ENCODE measurements around the gene ASB3.
"Not testable (repeated sequence)": the region's sequence is repeated elsewhere in the genome, so short reads cannot be mapped to it uniquely, and the experiment has no call there.

Gene ASB3

GRCh38 chr2:53739032-53739431 lies 47.7 kb downstream of the ASB3 start:
- no peak for DNase-seq (ENCODE audit: low spot score)

DNA sequence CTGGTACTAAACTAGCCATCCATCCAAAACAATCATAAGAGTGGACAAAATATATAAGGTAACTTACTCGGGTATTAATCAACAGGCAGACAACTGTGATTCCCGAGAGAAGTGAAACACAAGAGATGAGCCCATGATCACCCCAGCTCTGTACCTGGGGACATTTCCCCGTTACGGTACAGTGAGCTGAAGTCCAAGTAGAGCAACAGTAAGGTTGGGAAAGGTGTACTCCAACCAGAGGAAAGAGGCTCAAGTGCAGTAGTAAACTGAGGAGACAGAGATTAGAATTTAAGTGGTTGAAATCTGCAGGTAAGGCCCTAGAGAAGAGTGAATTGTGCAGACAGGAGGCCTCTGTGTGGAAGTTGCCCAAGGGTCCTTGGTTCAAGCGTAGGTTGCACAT lies 49.7 kb downstream of the ASB3 start:
- no peak for DNase-seq (ENCODE audit: low spot score)

- no peak for DNase-seq (ENCODE audit: low spot score)
Observed at GRCh38 chr2:53729143-53729762, 57.5 kb downstream of the ASB3 start.

GRCh38 chr2:53727921-53728320 lies 58.8 kb downstream of the ASB3 start:
- no peak for DNase-seq (ENCODE audit: low spot score)

DNA sequence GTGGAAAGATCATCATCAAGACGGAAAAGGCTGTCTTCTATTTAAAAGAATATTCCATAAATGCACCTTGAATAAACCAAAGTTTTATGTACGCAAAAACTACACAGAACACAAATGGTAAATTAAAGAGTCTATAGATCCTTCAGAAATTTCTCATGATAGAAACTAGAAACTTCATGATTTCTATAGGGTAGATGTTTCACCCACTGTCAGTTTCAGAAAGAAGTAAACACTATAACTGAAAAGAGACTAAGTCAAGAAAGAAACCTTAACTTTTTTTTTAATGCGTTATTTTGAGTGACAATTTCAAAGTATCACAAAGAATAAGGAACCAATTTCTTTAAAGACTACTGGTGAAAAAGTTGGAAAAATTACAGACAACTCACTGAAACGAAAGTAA lies 61.1 kb downstream of the ASB3 start:
- DNase-seq (ENCODE audit: low spot score), result no peak

- DNase-seq (ENCODE audit: low spot score), result no peak
Observed at GRCh38 chr2:53724536-53724935, 62.2 kb downstream of the ASB3 start.

GRCh38 chr2:53720944-53721343 lies 65.8 kb downstream of the ASB3 start:
- DNase-seq (ENCODE audit: low spot score), result not testable (repeated sequence)

DNA sequence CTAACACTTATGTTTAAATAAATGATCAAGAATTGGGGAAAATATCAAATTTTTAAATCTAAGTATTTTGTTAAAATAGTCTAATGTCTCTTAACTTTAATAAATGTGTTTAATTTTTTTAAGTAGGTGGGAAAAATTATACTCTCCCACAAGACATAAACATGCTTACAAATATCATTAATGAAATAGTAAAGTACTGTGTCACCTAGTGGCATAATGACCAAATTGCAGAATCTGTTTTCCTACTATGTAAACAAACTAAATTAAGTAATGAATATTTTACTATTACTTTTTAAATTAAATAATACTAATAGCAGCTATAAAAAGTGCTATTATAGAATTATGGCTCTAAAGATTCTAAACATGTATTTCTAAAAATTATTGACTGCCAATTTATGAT lies 71.2 kb downstream of the ASB3 start:
- no peak for DNase-seq (ENCODE audit: low spot score)

DNA sequence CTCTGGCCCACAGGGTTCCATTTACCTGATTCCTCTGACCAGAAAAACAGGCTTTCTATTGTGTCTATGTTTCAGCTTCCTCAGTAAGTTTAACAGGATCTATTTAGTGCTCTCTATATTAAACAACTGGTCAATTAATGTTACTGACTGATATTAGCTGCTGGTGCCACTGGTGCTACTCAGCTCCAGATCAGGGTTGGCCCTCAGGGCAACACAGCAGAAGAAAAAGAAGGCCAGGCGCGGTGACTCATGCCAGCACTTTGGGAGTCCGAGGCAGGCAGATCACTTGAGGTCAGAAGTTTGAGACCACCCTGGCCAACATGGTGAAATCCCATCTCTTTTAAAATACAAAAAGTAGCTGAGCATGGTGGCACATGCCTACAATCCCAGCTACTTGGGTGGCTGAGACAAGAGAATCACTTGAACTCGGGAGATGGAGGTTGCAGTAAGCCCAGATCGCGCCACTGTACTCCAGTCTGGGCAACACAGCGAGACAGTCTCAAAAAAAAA lies 75.4 kb downstream of the ASB3 start:
- DNase-seq (ENCODE audit: low spot score), result no peak

DNA sequence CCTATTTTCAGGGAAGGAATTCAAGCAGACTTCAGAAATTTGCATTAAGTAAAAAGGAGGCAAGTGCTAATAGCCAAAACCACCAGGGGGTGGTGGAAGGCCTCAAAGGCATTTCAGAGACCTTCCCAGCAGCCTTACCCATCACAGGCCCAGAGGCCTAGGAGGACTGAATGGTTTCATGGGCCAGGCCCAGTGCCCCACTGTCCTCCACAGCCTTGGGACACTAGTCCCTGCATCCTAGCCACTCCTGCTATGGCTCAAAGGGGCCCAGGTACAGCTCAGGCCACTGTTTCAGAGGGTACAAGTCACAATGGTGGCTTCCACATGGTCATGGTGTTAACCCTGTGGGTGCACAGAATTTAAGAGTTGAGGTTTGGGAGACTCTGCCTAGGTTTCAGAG lies 77.8 kb downstream of the ASB3 start:
- DNase-seq (ENCODE audit: low spot score), result no peak

GRCh38 chr2:53701221-53701620 lies 85.5 kb downstream of the ASB3 start:
- no peak for DNase-seq (ENCODE audit: low spot score)

DNA sequence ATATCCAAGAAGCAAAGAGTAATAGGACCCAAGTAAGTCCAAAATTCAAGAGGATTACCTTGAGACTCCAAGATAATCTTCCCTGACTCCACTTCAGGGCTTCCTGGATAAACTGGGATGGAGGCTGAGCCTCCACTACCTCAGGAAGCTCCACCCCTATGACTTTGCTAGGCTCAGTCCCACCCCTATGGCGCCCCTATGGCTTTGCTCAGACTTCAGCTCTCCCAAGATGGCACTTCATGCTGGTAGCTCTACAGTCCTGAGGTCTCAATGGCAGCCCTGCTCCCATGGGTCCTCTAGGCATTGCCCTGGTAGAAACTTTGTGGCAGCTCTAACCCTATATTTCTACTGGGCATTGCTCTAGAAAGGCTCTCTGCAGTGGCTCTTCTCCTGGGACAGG lies 89.1 kb downstream of the ASB3 start:
- no peak for DNase-seq (ENCODE audit: low spot score)

DNA sequence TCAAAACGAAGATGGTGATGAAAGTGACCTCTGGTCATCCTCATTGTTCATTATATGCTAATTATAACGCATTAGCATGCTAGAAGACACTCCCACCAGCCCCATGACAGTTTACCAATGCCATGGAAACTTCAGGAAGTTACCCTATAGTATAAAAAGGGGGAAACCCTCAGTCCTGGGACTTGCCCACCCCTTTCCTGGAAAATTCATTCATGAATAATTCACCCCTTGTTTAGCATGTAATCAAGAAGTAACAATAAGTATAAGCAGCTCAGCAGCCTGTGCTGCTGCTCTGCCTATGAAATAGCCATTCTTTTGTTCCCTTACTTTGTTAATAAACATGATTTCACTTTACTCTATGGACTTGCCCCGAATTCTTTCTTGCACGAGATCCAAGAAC lies 89.7 kb downstream of the ASB3 start:
- DNase-seq (ENCODE audit: low spot score), result no peak

DNA sequence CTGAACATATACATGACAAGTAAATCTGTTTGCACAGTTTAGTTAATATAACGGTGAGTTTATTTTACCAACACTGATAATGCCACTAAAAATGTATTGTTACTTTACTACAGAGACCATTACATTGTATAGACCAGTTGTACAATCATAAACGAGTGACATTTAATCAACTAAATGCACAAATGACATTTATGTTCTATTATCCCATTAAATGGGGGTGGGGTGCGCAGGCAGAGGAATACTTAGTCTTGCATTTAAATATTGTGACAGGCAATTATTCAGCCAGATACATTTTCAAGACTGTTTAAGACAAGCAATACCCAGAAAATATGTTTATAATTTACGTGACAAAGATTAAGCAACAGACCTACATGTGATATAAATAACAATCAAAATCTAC lies 91.2 kb downstream of the ASB3 start:
- no peak for DNase-seq (ENCODE audit: low spot score)

DNA sequence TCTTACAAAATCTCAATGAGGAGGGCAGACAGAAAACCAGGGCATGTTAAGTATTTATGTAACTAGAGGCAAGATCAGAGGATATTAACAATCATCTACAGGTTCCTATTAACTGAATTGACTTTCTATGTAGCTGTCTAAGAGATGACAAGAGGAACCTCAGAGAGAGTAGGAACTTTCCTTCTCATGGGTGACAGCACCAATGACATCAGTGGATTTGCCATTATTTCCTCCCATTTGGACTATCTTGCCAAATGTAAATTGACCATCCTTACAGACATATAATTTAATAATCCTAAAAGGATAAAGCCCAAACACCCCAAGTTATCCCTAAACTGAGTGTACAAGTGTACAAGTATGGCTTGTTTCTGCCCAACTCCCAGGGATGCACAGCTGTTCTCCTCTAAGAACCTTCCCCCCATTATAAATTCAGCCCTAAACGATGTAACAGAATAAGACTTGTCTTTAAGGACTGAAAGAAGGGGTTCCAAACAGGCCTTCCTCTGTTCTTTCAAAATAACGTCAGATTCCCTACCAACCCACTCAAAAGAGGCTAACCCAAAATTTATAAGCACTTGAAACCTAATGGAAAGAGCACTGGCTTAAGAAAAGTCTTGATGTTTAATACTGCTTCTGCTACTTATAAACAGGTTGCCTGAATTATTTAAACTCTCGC lies 92.5 kb downstream of the ASB3 start:
- no peak for DNase-seq (ENCODE audit: low spot score)

DNA sequence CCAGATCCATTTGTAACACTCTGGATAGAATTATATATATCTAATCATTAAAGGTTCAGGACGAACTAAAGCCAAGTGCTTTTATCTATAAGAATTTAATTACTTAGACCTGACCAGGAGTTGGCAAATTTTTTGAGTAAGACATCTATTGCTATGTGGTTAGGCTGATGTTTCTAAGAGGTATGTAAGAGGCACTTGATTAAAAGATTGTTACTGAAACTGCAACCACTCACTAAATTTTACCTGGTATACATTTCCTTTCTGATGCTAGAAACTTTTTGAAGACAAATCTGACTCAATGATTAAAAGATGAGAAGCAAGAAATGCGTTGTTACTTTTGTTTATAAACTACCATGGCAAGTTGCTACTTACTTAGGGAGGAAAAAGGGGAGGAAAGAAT lies 95.9 kb downstream of the ASB3 start:
- no peak for DNase-seq (ENCODE audit: low spot score)

DNA sequence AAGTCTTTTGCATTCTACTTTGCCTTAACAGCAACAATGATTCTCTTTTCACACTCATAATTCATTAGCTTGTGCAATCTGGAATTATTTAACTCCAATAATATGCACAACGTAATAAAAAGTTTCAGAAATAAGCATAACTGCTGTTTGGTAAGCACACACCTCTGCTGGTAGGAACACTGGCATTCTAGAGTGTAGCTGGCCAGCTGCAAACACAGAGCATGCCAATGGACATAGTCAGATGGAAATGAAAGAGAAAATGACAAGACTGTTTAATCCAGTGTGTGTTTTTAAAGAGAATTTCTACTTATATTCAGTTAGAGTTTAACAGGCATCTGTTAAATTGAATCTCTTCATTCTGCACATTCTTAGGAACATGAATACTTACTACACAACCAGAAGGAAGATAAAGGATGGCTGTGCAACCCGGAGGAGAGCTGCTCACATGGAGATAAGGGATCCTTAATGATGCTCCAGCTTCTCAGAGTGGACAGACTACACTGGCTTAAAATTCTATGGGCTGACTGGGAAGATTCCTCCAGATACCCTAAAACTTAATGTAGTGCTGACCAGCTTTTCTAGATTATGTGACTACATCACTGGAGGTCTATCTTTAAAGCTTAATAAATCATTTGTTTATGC lies 113.8 kb downstream of the ASB3 start:
- no peak for DNase-seq (ENCODE audit: low spot score)

GRCh38 chr2:53670331-53670730 lies 116.4 kb downstream of the ASB3 start:
- DNase-seq (ENCODE audit: low spot score), result no peak

- DNase-seq (ENCODE audit: low spot score), result no peak
Observed at GRCh38 chr2:53668624-53669026, 118.1 kb downstream of the ASB3 start.

DNA sequence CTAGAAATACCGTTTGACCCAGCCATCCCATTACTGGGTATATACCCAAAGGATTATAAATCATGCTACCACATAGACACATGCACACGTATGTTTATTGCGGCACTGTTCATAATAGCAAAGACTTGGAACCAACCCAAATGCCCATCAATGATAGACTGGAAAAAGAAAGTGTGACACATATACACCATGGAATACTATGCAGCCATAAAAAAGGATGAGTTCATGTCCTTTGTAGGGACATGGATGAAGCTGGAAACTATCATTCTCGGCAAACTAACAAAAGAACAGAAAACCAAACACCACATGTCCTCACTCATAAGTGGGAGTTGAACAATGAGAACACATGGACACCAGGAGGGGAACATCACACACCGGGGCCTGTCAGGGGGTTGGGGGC lies 119.6 kb downstream of the ASB3 start:
- not testable (repeated sequence) for DNase-seq (ENCODE audit: low spot score)

DNA sequence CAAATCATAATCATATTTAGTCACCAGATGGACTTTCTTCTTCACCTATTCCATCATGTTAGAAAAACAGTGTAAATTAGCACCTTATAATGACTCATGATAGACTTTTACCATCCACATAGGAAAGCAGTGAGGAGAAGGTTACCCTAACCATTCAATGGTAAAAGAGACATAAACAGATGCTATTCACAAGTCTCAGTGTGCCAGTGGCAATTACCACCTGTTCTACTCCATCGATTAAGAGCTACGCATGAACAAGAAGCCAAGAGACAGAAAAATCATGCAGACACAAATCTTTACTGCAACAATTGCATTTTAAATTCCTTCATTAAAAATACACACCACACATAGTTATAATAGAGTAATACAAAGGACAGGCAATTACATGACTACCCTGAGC lies 125.9 kb downstream of the ASB3 start:
- DNase-seq (ENCODE audit: low spot score), result no peak

- DNase-seq (ENCODE audit: low spot score), result not testable (repeated sequence)
Observed at GRCh38 chr2:53658474-53658873, 128.3 kb downstream of the ASB3 start.

GRCh38 chr2:53655256-53655655 lies 131.5 kb downstream of the ASB3 start:
- DNase-seq (ENCODE audit: low spot score), result no peak

All from putamen (tissue), 1 donor.